ENCODE results near the gene MAD1L1.

- TF ChIP-seq CTCF (conservative IDR thresholded peaks at IDR 0.05; ENCODE audit: low read length) (no peak), EZH2phosphoT487 (IDR thresholded peaks at IDR 0.05; ENCODE audit: borderline replicate concordance, low read depth, low read length) (no peak)
These were observed 134.2 kb downstream of the MAD1L1 start for GRCh38 chr7:2098496-2098895.

Measured in OCI-LY7 (cell line).